ENCODE results near the gene LDB3. TPM values are rescaled to one million over a fixed set of nuclear protein-coding genes. Genes with fewer than 3 reads are reported as not detected.

The LDB3 gene
- polyA plus RNA-seq, 1 donor (not counting 4 experiments of a cell fraction or from before 2014, with no cell fraction given): 0.01 TPM

- Histone ChIP-seq H3K4me2 (ENCODE audit: control insufficient read depth, extremely low read depth, insufficient read depth, low read depth, low read length) (peak overlapping the region; percentile 88), H3K9me3 (ENCODE audit: control insufficient read depth, low read depth, low read length) (no peaks in the 10 kb centered on the region), H2AFZ (ENCODE audit: control insufficient read depth, low read length) (peak overlapping the region; percentile 8), H3K4me3 (ENCODE audit: control insufficient read depth in 2 of 3, extremely low read depth in 1 of 3, insufficient read depth in 2 of 3, low read depth in 1 of 3, low read length in 3 of 3) (peak overlapping the region; percentile 63 to 96 (median 92)), H3K27me3 (ENCODE audit: control insufficient read depth, extremely low read depth, insufficient read depth, low read length) (no peaks in the 10 kb centered on the region), H3K9ac (ENCODE audit: control insufficient read depth, extremely low read depth, insufficient read depth, low read length) (peak overlapping the region; percentile 85), H3K4me1 (ENCODE audit: control insufficient read depth, extremely low read depth, insufficient read depth, low read length) (peaks cover 20% of the 10 kb centered on the region), H4K20me1 (ENCODE audit: control insufficient read depth, extremely low read depth, insufficient read depth, low read length) (no peaks in the 10 kb centered on the region), H3K79me2 (ENCODE audit: control insufficient read depth, insufficient read depth, low read length) (peaks cover 70% of the 10 kb centered on the region), H3K36me3 (ENCODE audit: control insufficient read depth in 2 of 2, extremely low read depth in 1 of 2, insufficient read depth in 2 of 2, low read length in 2 of 2) (no peaks in the 10 kb centered on the region), H3K9me1 (ENCODE audit: control insufficient read depth, extremely low read depth, insufficient read depth, low read length) (no peaks in the 10 kb centered on the region), H3K27ac (ENCODE audit: control insufficient read depth, insufficient read depth, low read length) (peak overlapping the region; percentile 63)
- no peak for DNase-seq (ENCODE audit: low read depth, low spot score)
- TF ChIP-seq CTCF (optimal IDR thresholded peaks at IDR 0.05 in 1 of 3, IDR thresholded peaks at IDR 0.05 in 1 of 3, conservative IDR thresholded peaks at IDR 0.05 in 1 of 3; ENCODE audit: extremely low read depth in 1 of 3, insufficient read depth in 2 of 3, low read length in 3 of 3) (no peak), EZH2 (IDR thresholded peaks at IDR 0.05; ENCODE audit: low read length) (no peak)
- FAIRE-seq: peak; percentile 13
- dilution Hi-C loops (cut with MboI; ENCODE audit: extremely low pct_ligation_motif_present, low sequenced_read_pairs): no loop called here
These were observed 90.1 kb downstream of the LDB3 start for GRCh38 chr10:86758189-86759072.

GRCh38 chr10:86759073-86759672 is 90.9 kb downstream of the LDB3 start:
- no peak for DNase-seq (ENCODE audit: low read depth, low spot score)
- Histone ChIP-seq H3K79me2 (ENCODE audit: control insufficient read depth, insufficient read depth, low read length) (peaks cover 71% of the 10 kb centered on the region), H3K9me1 (ENCODE audit: control insufficient read depth, extremely low read depth, insufficient read depth, low read length) (no peaks in the 10 kb centered on the region), H3K36me3 (ENCODE audit: control insufficient read depth in 2 of 2, extremely low read depth in 1 of 2, insufficient read depth in 2 of 2, low read length in 2 of 2) (no peaks in the 10 kb centered on the region), H3K9ac (ENCODE audit: control insufficient read depth, extremely low read depth, insufficient read depth, low read length) (no peak overlapping the region), H3K27me3 (ENCODE audit: control insufficient read depth, extremely low read depth, insufficient read depth, low read length) (no peaks in the 10 kb centered on the region), H3K4me1 (ENCODE audit: control insufficient read depth, extremely low read depth, insufficient read depth, low read length) (peaks cover 20% of the 10 kb centered on the region), H3K27ac (ENCODE audit: control insufficient read depth, insufficient read depth, low read length) (no peak overlapping the region), H3K4me2 (ENCODE audit: control insufficient read depth, extremely low read depth, insufficient read depth, low read depth, low read length) (peak overlapping the region; percentile 88), H3K4me3 (ENCODE audit: control insufficient read depth in 2 of 3, extremely low read depth in 1 of 3, insufficient read depth in 2 of 3, low read depth in 1 of 3, low read length in 3 of 3) (peak overlapping the region in 2 of 3 experiments; percentile 63 to 96), H2AFZ (ENCODE audit: control insufficient read depth, low read length) (no peak overlapping the region), H3K9me3 (ENCODE audit: control insufficient read depth, low read depth, low read length) (no peaks in the 10 kb centered on the region), H4K20me1 (ENCODE audit: control insufficient read depth, extremely low read depth, insufficient read depth, low read length) (no peaks in the 10 kb centered on the region)
- TF ChIP-seq EZH2 (IDR thresholded peaks at IDR 0.05; ENCODE audit: low read length) (no peak), CTCF (optimal IDR thresholded peaks at IDR 0.05 in 1 of 3, IDR thresholded peaks at IDR 0.05 in 1 of 3, conservative IDR thresholded peaks at IDR 0.05 in 1 of 3; ENCODE audit: extremely low read depth in 1 of 3, insufficient read depth in 2 of 3, low read length in 3 of 3) (no peak)
- dilution Hi-C loops (cut with MboI; ENCODE audit: extremely low pct_ligation_motif_present, low sequenced_read_pairs): no loop called here
- no peak for FAIRE-seq

All from keratinocyte (primary cell).